A673 (cell line): Measurements from ENCODE around the gene NDUFAF4. TPM values are rescaled to one million over a fixed set of nuclear protein-coding genes. Genes with fewer than 3 reads are reported as not detected.

ENCODE experiments used
- BruUV-seq: library from RNA; stranded (reverse); fragments of 400-500 nt; replicated peaks from 2 replicates; lab custom pipeline; 2021; lab: Mats Ljungman, UMichigan
- CTCF ChIA-PET: fragments of 300-600 bp; sonication (Branson Sonifier 250); formaldehyde crosslinking; loops from one replicate; lab custom pipeline; 2022; ENCODE audit warnings: antibody characterized with exemption; lab: Charles Lee
- POLR2A ChIA-PET: fragments of 300-600 bp; sonication (Branson Sonifier 250); formaldehyde crosslinking; loops from one replicate; lab custom pipeline; 2022; ENCODE audit warnings: antibody characterized with exemption; ENCODE audit not compliant: low non-redundant PET; lab: Charles Lee
- DNase-seq: peaks from one replicate; pipeline ENCODE4 v3.0.0-alpha.2; 2015; ENCODE audit warnings: low spot score
- H3K27ac ChIP-seq: fragments of 200-600 bp; sonication (generic); 2 replicates; pipeline ENCODE4 v1.5.1; 2016; ENCODE audit warnings: mixed run types, low read depth, mild to moderate bottlenecking, mixed read lengths, antibody characterized with exemption, low read length; ENCODE audit not compliant: poor library complexity, severe bottlenecking
- H3K27me3 ChIP-seq: fragments of 200-600 bp; sonication (generic); replicated peaks from 2 replicates; pipeline ENCODE4 v1.6.1; 2017; ENCODE audit warnings: mixed run types, low read depth, mild to moderate bottlenecking, mixed read lengths, antibody characterized with exemption, low read length; ENCODE audit not compliant: insufficient read depth, poor library complexity
- H3K36me3 ChIP-seq: fragments of 200-600 bp; sonication (generic); 2 replicates; pipeline ENCODE4 v1.6.1; 2016; ENCODE audit warnings: mixed run types, mild to moderate bottlenecking, mixed read lengths, antibody characterized with exemption, low read length; ENCODE audit not compliant: insufficient read depth, poor library complexity, severe bottlenecking
- H3K4me1 ChIP-seq: fragments of 200-600 bp; sonication (generic); 2 replicates; pipeline ENCODE4 v1.6.1; 2017; ENCODE audit warnings: mixed run types, mild to moderate bottlenecking, mixed read lengths, antibody characterized with exemption, low read length; ENCODE audit not compliant: insufficient read depth, poor library complexity, severe bottlenecking
- H3K4me3 ChIP-seq: fragments of 200-600 bp; sonication (generic); 2 replicates; pipeline ENCODE4 v1.5.1; 2016; ENCODE audit warnings: low read depth, mixed run types, mild to moderate bottlenecking, mixed read lengths, low read length; ENCODE audit not compliant: poor library complexity, severe bottlenecking
- H3K9me3 ChIP-seq: fragments of 200-600 bp; sonication (generic); 2 replicates; pipeline ENCODE4 v1.6.1; 2016; ENCODE audit warnings: mixed run types, low read depth, mild to moderate bottlenecking, mixed read lengths, antibody characterized with exemption, low read length; ENCODE audit not compliant: poor library complexity, severe bottlenecking
- EZH2 ChIP-seq: fragments of 200-600 bp; sonication (generic); IDR thresholded peaks from 2 replicates; pipeline ENCODE4 v1.6.1; 2017; ENCODE audit warnings: borderline replicate concordance, low read depth, mild to moderate bottlenecking, mixed read lengths, antibody characterized with exemption, low read length; ENCODE audit not compliant: poor library complexity, severe bottlenecking
- intact Hi-C: fragments of 100-400 bp; cut with micrococcal nuclease; formaldehyde crosslinking; loops from one replicate; pipeline ENCODE4 v1.10.0; 2022; ENCODE audit not compliant: unreplicated experiment
- total RNA-seq: library from RNA; stranded (reverse); gene quantifications from 2 replicates; pipeline ENCODE4 v1.2.3, GENCODE V29; 2021
- TF ChIP-seq, protein P1 (sequence below): fragments of 300-800, 200-600 bp; sonication (generic); conservative IDR thresholded peaks from 2 replicates; pipeline ENCODE4 v1.5.1; 2017; ENCODE audit warnings: low read depth, mild to moderate bottlenecking, antibody characterized with exemption, low read length, moderate library complexity, mixed read lengths

NDUFAF4 gene
- total RNA-seq, 1 experiment from 2014 or later = 120 TPM

DNA sequence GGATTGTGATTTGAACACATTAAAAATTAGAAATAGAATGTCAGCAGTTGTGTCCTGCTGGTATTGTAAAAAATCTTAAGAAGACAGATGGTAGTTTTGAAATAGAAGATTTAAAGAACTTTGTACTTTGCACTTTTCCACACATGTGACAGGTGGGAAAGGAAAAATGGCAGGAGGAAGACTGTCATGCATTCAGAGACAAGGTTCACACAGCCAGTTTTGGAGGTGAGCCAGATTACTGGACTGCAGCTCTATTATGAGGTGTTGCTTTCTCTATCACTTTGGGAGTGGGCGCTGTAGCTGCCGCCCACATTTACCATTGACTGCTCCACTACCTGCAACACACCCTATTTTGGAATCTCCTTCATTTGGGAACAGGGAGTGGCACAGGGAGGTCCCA lies 12.1 kb upstream of the NDUFAF4 start:
- no TSS peak for BruUV-seq
- TF ChIP-seq EZH2 = no peak
- TF ChIP-seq, protein P1, sequence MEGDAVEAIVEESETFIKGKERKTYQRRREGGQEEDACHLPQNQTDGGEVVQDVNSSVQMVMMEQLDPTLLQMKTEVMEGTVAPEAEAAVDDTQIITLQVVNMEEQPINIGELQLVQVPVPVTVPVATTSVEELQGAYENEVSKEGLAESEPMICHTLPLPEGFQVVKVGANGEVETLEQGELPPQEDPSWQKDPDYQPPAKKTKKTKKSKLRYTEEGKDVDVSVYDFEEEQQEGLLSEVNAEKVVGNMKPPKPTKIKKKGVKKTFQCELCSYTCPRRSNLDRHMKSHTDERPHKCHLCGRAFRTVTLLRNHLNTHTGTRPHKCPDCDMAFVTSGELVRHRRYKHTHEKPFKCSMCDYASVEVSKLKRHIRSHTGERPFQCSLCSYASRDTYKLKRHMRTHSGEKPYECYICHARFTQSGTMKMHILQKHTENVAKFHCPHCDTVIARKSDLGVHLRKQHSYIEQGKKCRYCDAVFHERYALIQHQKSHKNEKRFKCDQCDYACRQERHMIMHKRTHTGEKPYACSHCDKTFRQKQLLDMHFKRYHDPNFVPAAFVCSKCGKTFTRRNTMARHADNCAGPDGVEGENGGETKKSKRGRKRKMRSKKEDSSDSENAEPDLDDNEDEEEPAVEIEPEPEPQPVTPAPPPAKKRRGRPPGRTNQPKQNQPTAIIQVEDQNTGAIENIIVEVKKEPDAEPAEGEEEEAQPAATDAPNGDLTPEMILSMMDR = no peak
- intact Hi-C loops = no loop called here
- ChIA-PET CTCF (no interaction called here), POLR2A (no interaction called here)
- Histone ChIP-seq H3K9me3 (no peaks in the 10 kb centered on the region), H3K27ac (no peak overlapping the region), H3K4me3 (no peak overlapping the region), H3K36me3 (no peaks in the 10 kb centered on the region), H3K4me1 (peaks cover 18% of the 10 kb centered on the region), H3K27me3 (no peaks in the 10 kb centered on the region)
- no peak for DNase-seq

DNA sequence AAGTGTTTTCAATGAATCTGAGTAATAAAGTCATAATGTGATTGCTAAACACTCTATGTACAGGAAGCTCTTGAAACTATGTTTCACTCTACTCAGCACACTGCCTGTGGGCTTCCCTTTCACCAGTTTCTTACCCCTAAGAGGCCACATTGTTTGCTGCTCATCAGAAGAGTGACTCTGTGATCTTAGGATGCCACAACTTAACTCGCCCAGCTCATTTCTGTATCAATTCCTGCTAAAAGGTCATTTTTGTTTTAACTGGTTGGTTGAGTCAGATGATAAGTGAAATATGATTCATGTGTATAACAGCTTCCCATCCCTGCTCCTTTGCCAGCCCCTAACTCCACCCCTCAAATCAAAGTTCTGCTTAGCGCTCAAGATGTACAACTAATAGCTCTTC lies 9.8 kb upstream of the NDUFAF4 start:
- H3K9me3 ChIP-seq = no peaks in the 10 kb centered on the region
- no peaks in the 10 kb centered on the region for H3K36me3 ChIP-seq
- no peak for DNase-seq
- BruUV-seq = no TSS peak
- ChIA-PET CTCF (no interaction called here), POLR2A (no interaction called here)
- intact Hi-C loops = no loop called here
- no peaks in the 10 kb centered on the region for H3K27me3 ChIP-seq
- H3K4me3 ChIP-seq = no peak overlapping the region
- no peak for TF ChIP-seq EZH2
- TF ChIP-seq, protein P1 = no peak
- no peak overlapping the region for H3K27ac ChIP-seq
- peaks cover 15% of the 10 kb centered on the region for H3K4me1 ChIP-seq

DNA sequence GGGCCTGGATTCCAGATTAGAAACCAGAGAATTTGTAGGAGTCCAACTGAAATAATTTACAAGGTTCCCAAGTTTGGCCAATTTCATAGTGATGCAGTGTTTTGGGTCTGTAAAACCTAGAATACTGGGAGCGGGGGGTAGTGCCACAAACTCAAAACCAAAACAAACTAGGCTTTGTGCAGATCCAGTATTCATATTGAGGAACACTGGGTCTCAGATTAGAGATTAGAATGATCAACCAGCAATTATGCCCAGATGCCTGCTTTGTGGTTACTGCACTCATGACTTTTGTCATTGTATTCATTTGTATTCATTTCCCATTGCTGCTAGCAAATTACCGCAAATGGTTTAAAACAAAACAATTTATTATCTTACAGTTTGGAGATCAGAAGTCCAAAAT lies 3.2 kb upstream of the NDUFAF4 start:
- Histone ChIP-seq H3K36me3 (peaks cover 5% of the 10 kb centered on the region), H3K4me3 (no peak overlapping the region), H3K4me1 (peaks cover 15% of the 10 kb centered on the region), H3K27ac (no peak overlapping the region), H3K9me3 (no peaks in the 10 kb centered on the region), H3K27me3 (no peaks in the 10 kb centered on the region)
- BruUV-seq = no TSS peak
- CTCF ChIA-PET = no interaction called here
- no peak for TF ChIP-seq EZH2
- TF ChIP-seq, protein P1 = no peak
- intact Hi-C loops = no loop called here
- POLR2A ChIA-PET = no interaction called here
- DNase-seq = no peak
